ENCODE data around the gene AFF3.
"Not testable (repeated sequence)": the region's sequence is repeated elsewhere in the genome, so short reads cannot be mapped to it uniquely, and the experiment has no call there.

The AFF3 gene

GRCh38 chr2:99737537-99737936 is 404.9 kb downstream of the AFF3 start:
- DNase-seq (ENCODE audit: low spot score) = no peak

GRCh38 chr2:99735753-99736152 is 406.6 kb downstream of the AFF3 start:
- no peak for DNase-seq (ENCODE audit: low spot score)

DNA sequence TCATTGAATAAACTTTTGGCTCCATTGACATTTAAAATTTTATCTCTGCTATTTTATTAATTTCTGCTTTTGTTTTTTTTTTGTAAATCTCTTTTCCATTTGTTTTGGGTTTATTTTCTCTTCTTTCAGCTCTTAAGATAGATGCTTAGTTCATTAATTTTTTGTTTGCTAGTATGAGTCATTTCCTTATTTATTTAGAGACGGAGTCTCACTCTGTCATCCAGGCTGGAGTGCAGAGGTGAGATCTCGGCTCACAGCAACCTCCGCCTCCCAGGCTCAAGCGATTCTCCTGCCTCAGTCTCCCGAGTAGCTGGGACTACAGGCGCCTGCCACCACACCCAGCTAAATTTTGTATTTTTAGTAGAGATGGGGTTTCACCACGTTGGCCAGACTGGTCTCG is 407.1 kb downstream of the AFF3 start:
- not testable (repeated sequence) for DNase-seq (ENCODE audit: low spot score)

DNA sequence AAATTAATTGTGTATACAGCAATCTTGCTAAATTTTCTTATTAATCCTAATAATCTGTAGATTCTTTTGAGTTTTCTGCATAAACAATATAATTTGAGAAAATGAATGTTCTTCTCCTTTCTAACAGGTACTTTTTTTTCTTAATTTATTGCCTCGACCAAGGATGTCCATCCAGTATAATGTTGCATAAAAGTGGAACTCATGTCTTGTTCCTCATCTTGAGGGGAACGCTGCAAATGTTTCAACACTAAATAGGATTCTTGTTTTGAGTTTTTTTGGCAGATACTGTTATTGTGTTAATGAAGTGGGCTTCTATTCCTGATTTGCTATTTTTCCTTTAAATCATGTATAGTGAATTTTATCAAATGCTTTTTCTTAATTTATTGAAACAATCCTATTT is 408.2 kb downstream of the AFF3 start:
- no peak for DNase-seq (ENCODE audit: low spot score)

- no peak for DNase-seq (ENCODE audit: low spot score)
These were observed 413.0 kb downstream of the AFF3 start for GRCh38 chr2:99729104-99730025.

- no peak for DNase-seq (ENCODE audit: low spot score)
These were observed 414.2 kb downstream of the AFF3 start for GRCh38 chr2:99728166-99728565.

- no peak for DNase-seq (ENCODE audit: low spot score)
These were observed 415.2 kb downstream of the AFF3 start for GRCh38 chr2:99727199-99727598.

DNA sequence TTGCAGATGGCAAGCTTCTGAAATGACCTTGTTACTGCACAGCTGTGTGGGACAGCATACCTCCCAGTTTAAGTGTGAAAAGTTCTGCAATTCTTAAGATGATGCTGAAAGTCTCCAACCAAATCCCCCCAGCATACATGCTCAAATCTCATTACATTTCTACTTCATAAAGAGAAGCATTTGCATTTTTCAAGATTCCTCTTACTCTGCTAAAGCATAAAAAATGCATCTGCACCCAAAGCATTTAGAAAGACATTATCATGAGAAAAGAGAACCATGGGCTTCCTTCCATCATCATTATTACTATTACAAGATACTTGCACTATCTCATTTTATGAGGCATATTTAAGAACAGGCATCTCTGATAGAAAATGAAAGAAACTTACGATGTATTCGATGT is 415.7 kb downstream of the AFF3 start:
- no peak for DNase-seq (ENCODE audit: low spot score)

GRCh38 chr2:99725820-99726219 is 416.6 kb downstream of the AFF3 start:
- no peak for DNase-seq (ENCODE audit: low spot score)

- no peak for DNase-seq (ENCODE audit: low spot score)
These were observed 419.9 kb downstream of the AFF3 start for GRCh38 chr2:99722476-99722875.

GRCh38 chr2:99719102-99719501 is 423.3 kb downstream of the AFF3 start:
- no peak for DNase-seq (ENCODE audit: low spot score)

GRCh38 chr2:99715956-99716355 is 426.4 kb downstream of the AFF3 start:
- DNase-seq (ENCODE audit: low spot score) = no peak

- DNase-seq (ENCODE audit: low spot score) = no peak
These were observed 428.0 kb downstream of the AFF3 start for GRCh38 chr2:99714349-99714748.

- no peak for DNase-seq (ENCODE audit: low spot score)
These were observed 431.2 kb downstream of the AFF3 start for GRCh38 chr2:99711144-99711543.

GRCh38 chr2:99710721-99711120 is 431.7 kb downstream of the AFF3 start:
- no peak for DNase-seq (ENCODE audit: low spot score)

- no peak for DNase-seq (ENCODE audit: low spot score)
These were observed 433.2 kb downstream of the AFF3 start for GRCh38 chr2:99709229-99709628.

DNA sequence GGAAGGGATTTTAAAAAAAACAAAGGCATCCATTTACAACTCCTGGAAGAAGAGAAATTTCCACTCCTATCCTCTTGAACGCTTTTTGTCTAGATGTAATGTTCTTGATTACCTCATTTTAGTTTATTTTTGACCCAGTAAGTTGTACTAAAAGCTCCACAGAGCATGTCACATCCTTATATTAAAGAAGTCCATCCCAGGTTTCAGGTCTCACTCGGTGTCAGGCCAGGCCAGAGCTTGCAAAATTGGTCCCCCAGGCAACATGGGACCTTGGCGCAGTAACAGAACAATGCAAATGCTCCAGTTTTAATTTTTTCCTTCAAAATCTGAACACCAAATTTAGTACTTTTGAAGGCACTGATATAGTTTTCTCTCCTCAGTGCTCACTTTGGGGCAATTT is 434.2 kb downstream of the AFF3 start:
- no peak for DNase-seq (ENCODE audit: low spot score)

DNA sequence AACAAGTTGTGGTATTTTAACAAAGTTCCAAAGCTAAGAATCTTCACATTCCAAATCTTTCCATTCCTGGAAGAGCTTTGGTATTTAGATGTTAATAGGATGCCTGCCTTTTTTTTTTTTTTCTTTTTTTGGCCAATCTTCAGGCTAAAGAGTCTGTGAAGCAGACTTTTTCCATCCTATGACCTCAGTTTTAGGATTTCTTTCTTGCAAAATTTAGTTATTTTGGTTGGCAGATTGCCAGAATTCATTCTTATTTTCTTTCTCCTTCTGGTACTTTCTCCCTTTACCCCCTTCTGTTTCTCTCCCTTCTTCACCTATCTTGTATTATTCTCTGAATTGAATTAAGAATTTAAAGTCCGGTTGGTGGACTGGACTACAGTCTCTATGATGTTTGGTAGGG is 434.8 kb downstream of the AFF3 start:
- no peak for DNase-seq (ENCODE audit: low spot score)

- no peak for DNase-seq (ENCODE audit: low spot score)
These were observed 435.7 kb downstream of the AFF3 start for GRCh38 chr2:99706735-99707134.

DNA sequence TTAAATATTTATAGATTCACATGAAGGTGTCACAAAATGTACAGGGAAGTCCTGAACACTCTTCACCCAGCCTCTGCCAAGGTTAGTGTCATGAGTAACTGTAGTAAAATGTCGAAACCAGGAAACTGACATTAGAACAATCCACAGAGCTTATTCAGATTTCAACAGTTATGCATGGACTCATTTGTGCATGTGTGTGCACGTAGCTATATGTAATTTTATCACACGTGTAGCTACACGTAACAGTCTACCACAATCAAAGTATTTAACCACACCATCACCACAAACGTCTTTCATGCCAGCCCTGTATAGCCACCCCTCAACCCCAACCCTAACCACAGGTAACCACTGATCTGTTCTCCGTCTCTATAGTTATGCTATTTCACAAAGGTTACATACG is 440.9 kb downstream of the AFF3 start:
- DNase-seq (ENCODE audit: low spot score) = no peak

DNA sequence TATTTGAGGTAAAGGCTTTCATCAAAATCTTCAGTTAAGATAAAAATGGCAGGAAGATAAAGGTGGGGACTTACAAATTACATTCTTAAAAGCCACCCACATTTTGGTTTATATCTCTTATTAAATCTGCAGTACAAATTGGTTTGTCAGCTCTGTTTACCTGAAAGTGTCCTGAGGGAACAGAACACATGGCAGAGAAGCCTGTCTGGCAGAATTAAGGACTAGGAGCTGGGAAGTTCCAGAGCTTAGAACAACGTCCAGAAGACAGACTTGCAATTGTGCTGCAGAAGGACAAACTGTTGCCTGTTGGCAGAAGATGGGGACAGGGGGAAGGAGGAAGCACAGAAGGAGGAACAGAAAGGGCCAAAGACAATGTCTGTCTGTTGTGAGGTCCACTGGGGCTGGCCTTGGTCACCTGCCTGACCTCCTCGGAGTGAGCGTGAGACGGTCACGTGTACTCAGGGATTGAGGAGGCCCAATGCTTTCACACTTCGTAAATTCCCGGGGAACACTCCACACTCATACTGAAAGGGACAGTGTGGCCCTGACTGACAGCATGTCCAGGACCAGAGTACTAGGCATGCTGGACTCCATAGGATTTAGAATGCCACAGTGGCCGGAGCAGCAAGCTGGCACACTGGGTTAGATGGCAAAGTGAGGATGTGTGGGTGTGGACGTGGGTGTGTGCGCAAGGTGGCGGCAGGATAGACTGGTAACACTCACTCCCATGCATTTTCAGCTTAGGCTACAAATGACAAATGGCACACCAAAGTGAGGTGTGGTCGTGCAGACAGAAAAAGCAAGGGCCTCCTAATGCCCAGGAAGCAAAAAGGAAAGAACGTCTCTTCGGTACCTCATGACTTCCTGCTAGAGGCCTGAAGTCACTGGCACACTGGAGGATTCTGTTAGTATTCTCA is 441.6 kb downstream of the AFF3 start:
- no peak for DNase-seq (ENCODE audit: low spot score)

DNA sequence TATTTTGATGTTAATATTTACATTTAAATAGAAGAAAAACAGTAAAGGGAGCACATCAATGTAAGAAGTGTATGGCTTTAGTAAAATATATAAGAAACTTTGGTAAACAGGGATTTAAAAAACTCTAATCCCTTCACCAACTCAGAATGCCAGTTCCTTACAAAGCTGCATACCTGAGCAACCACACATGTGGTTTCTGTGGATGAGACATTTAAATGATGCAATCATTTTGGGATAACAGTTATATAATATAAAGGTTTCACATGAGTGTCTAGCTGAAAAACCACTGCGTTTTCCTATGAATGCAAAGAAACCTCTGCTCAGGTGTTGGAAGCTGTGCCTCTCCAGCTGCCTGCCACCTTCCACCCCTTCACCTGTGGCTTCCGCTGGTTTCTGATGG is 443.5 kb downstream of the AFF3 start:
- no peak for DNase-seq (ENCODE audit: low spot score)

Data from CD4-positive, alpha-beta T cell treated with Interleukin-6 at 100 ng/mL for 8 hours (primary cell).